ENCODE data around the gene IPO9.

IPO9 gene

GRCh38 chr1:201886103-201886885 lies 57.3 kb downstream of the IPO9 start:
- H3K36me3 ChIP-seq (ENCODE audit: insufficient read depth, low read length) = no peaks in the 10 kb centered on the region
- H3K27me3 ChIP-seq (ENCODE audit: insufficient read depth, low read length) = no peaks in the 10 kb centered on the region; the same call in 1 of the 2 replicates
- H3K79me2 ChIP-seq (ENCODE audit: insufficient read depth, low read length) = no peaks in the 10 kb centered on the region
- no peak overlapping the region for H2AFZ ChIP-seq (ENCODE audit: low read length)
- H3K4me2 ChIP-seq (ENCODE audit: low read length) = no peak overlapping the region
- no peaks in the 10 kb centered on the region for H3K9me3 ChIP-seq (ENCODE audit: low read length)
- no peak overlapping the region for H3K4me3 ChIP-seq (ENCODE audit: low read depth, low read length, poor library complexity, severe bottlenecking)
- H3F3A ChIP-seq (ENCODE audit: insufficient read depth, low read length) = no peaks in the 10 kb centered on the region
- H3K27ac ChIP-seq (ENCODE audit: low read depth, low read length, poor library complexity, severe bottlenecking) = no peak overlapping the region
- H4K20me1 ChIP-seq (ENCODE audit: insufficient read depth, low read length) = no peaks in the 10 kb centered on the region
- H3K9ac ChIP-seq (ENCODE audit: low read length) = no peak overlapping the region
- no peaks in the 10 kb centered on the region for H3K4me1 ChIP-seq (ENCODE audit: insufficient read depth, low read length, severe bottlenecking)
- TF ChIP-seq EZH2 (IDR thresholded peaks at IDR 0.05; ENCODE audit: borderline replicate concordance, low read length) (no peak), CTCF (IDR thresholded peaks at IDR 0.05; ENCODE audit: low read length) (no peak)
- H3K9me2 ChIP-seq (ENCODE audit: low read depth, low read length) = no peaks in the 10 kb centered on the region

GRCh38 chr1:201887116-201887866 lies 58.3 kb downstream of the IPO9 start:
- Histone ChIP-seq H3K9me2 (ENCODE audit: low read depth, low read length) (no peaks in the 10 kb centered on the region), H3K4me1 (ENCODE audit: insufficient read depth, low read length, severe bottlenecking) (no peaks in the 10 kb centered on the region), H3F3A (ENCODE audit: insufficient read depth, low read length) (no peaks in the 10 kb centered on the region), H3K4me3 (ENCODE audit: low read depth, low read length, poor library complexity, severe bottlenecking) (no peak overlapping the region), H4K20me1 (ENCODE audit: insufficient read depth, low read length) (no peaks in the 10 kb centered on the region), H3K9me3 (ENCODE audit: low read length) (no peaks in the 10 kb centered on the region), H2AFZ (ENCODE audit: low read length) (no peak overlapping the region), H3K4me2 (ENCODE audit: low read length) (no peak overlapping the region), H3K27me3 (ENCODE audit: insufficient read depth, low read length) (no peaks in the 10 kb centered on the region; the same call in 1 of the 2 replicates), H3K79me2 (ENCODE audit: insufficient read depth, low read length) (no peaks in the 10 kb centered on the region), H3K36me3 (ENCODE audit: insufficient read depth, low read length) (no peaks in the 10 kb centered on the region), H3K9ac (ENCODE audit: low read length) (no peak overlapping the region), H3K27ac (ENCODE audit: low read depth, low read length, poor library complexity, severe bottlenecking) (no peak overlapping the region)
- TF ChIP-seq EZH2 (IDR thresholded peaks at IDR 0.05; ENCODE audit: borderline replicate concordance, low read length) (no peak), CTCF (IDR thresholded peaks at IDR 0.05; ENCODE audit: low read length) (no peak)

GRCh38 chr1:201888282-201889089 lies 59.5 kb downstream of the IPO9 start, which contains the start of gene SHISA4:
Gene SHISA4, plus strand, starts transcription at chr1:201888898. Its CDS starts 97 bp downstream, at chr1:201888995.
- Histone ChIP-seq H3K79me2 (ENCODE audit: insufficient read depth, low read length) (no peaks in the 10 kb centered on the region), H3K9me3 (ENCODE audit: low read length) (no peaks in the 10 kb centered on the region), H4K20me1 (ENCODE audit: insufficient read depth, low read length) (no peaks in the 10 kb centered on the region), H3F3A (ENCODE audit: insufficient read depth, low read length) (no peaks in the 10 kb centered on the region), H2AFZ (ENCODE audit: low read length) (no peak within 1 kb of the TSS), H3K4me1 (ENCODE audit: insufficient read depth, low read length, severe bottlenecking) (no peaks in the 10 kb centered on the region), H3K4me2 (ENCODE audit: low read length) (no peak within 1 kb of the TSS), H3K9me2 (ENCODE audit: low read depth, low read length) (no peaks in the 10 kb centered on the region), H3K27me3 (ENCODE audit: insufficient read depth, low read length) (no peaks in the 10 kb centered on the region; the same call in none of the 2 replicates), H3K36me3 (ENCODE audit: insufficient read depth, low read length) (no peaks in the 10 kb centered on the region), H3K27ac (ENCODE audit: low read depth, low read length, poor library complexity, severe bottlenecking) (no peak within 1 kb of the TSS), H3K4me3 (ENCODE audit: low read depth, low read length, poor library complexity, severe bottlenecking) (no peak within 1 kb of the TSS), H3K9ac (ENCODE audit: low read length) (no peak within 1 kb of the TSS)
- TF ChIP-seq EZH2 (IDR thresholded peaks at IDR 0.05; ENCODE audit: borderline replicate concordance, low read length) = no peak
- no peak for TF ChIP-seq CTCF (IDR thresholded peaks at IDR 0.05; ENCODE audit: low read length)
